HepG2 (cell line): ENCODE measurements around the gene LRP1B. TPM values are rescaled to one million over a fixed set of nuclear protein-coding genes. Genes with fewer than 3 reads are reported as not detected.

Experiments
- ATAC-seq: fragments of 200-7000 bp; cut with Tn5 transposase; 3 replicates; pipeline ENCODE4 v1.9.1; 2020; ENCODE audit warnings: mild to moderate bottlenecking, moderate library complexity
- BruUV-seq: library from RNA; stranded (reverse); fragments of 400-500 nt; replicated peaks from 2 replicates; lab custom pipeline; 2021; lab: Mats Ljungman, UMichigan
- CTCF ChIA-PET: fragments of 300-600 bp; formaldehyde crosslinking; extraction: SDS; loops from one replicate; lab custom pipeline; 2021; ENCODE audit warnings: low total read pairs, inconsistent platforms, low intra/inter-chr PET ratio; lab: Yijun Ruan, JAX
- POLR2A ChIA-PET: fragments of 350-600 bp; sonication (Branson Sonifier 250); formaldehyde crosslinking; loops from one replicate; lab custom pipeline; 2020; ENCODE audit warnings: antibody characterized with exemption, inconsistent platforms; lab: Yijun Ruan, JAX
- DNase-seq: peaks from one replicate; pipeline ENCODE4 v3.0.0-alpha.2; 2015; ENCODE audit warnings: low spot score
- FAIRE-seq: peaks from 3 replicates; lab custom pipeline; 2011; peaks lifted over from hg19 to GRCh38; lab: Jason Lieb, UNC
- H2AFZ ChIP-seq: one replicate; pipeline ENCODE4 v1.6.1; 2011; ENCODE audit warnings: low read length, inconsistent platforms
- H3K27ac ChIP-seq: fragments of 300-600 bp; 3 replicates; pipeline ENCODE4 v1.8.0; 2011; ENCODE audit warnings: mixed run types, mild to moderate bottlenecking, mixed read lengths, low read length, inconsistent platforms; ENCODE audit not compliant: insufficient read depth; ENCODE audit errors: extremely low read length
- H3K27me3 ChIP-seq, 2 experiments: fragments of 200-600 bp in 1 of 2; 2 replicates in 1 of 2; 3 replicates in 1 of 2; pipeline versions ENCODE4 v1.6.0 to v1.8.0; 2011; ENCODE audit warnings: low read length in 2 of 2, mild to moderate bottlenecking in 2 of 2, moderate library complexity in 2 of 2, inconsistent platforms in 1 of 2; ENCODE audit not compliant: insufficient read depth in 2 of 2, control insufficient read depth in 1 of 2
- H3K36me3 ChIP-seq, 2 experiments: fragments of 200-600 bp in 1 of 2; replicated peaks in 1 of 2; 2 replicates in 1 of 2; 3 replicates in 1 of 2; pipeline versions ENCODE4 v1.5.1 to v1.8.0; 2011; ENCODE audit warnings: low read length in 2 of 2, inconsistent platforms in 1 of 2; ENCODE audit not compliant: insufficient read depth in 2 of 2, control insufficient read depth in 1 of 2
- H3K4me1 ChIP-seq: 2 replicates; pipeline ENCODE4 v1.5.1; 2012; ENCODE audit warnings: low read length, inconsistent platforms; ENCODE audit not compliant: insufficient read depth
- H3K4me2 ChIP-seq: 2 replicates; pipeline ENCODE4 v1.6.0; 2011; ENCODE audit warnings: low read depth, low read length, inconsistent platforms
- H3K4me3 ChIP-seq, 3 experiments: fragments of 200-600 bp in 1 of 3; sonication (generic), shearing (Covaris generic) in 1 of 3; replicated peaks in 1 of 3; 2 replicates each; pipeline ENCODE4 v1.5.1; 2011 to 2016; ENCODE audit warnings: low read length in 3 of 3, inconsistent platforms in 2 of 3, low read depth in 2 of 3, mild to moderate bottlenecking in 2 of 3, control low read depth in 1 of 3, mixed read lengths in 1 of 3; ENCODE audit not compliant: insufficient read depth in 1 of 3
- H3K79me2 ChIP-seq: one replicate; pipeline ENCODE4 v1.6.1; 2011; ENCODE audit warnings: low read length, inconsistent platforms; ENCODE audit not compliant: insufficient read depth
- H3K9ac ChIP-seq: 2 replicates; pipeline ENCODE4 v1.6.0; 2011; ENCODE audit warnings: mild to moderate bottlenecking, low read depth, low read length, inconsistent platforms; ENCODE audit not compliant: insufficient read depth
- H3K9me3 ChIP-seq: 2 replicates; pipeline ENCODE4 v1.5.1; 2012; ENCODE audit warnings: mild to moderate bottlenecking, low read length
- H4K20me1 ChIP-seq: 2 replicates; pipeline ENCODE4 v1.6.0; 2011; ENCODE audit warnings: inconsistent platforms, mild to moderate bottlenecking, low read length, moderate library complexity; ENCODE audit not compliant: insufficient read depth
- BCL6 ChIP-seq: IDR thresholded peaks from 2 replicates; pipeline ENCODE4 v1.6.1; 2016; ENCODE audit warnings: missing genetic modification reagents, missing compliant biosample characterization
- FLYWCH1 ChIP-seq: sonication (generic); formaldehyde crosslinking; IDR thresholded peaks from 2 replicates; pipeline ENCODE4 v1.8.1; 2023; ENCODE audit warnings: mild to moderate bottlenecking, missing genetic modification reagents
- KLF12 ChIP-seq: sonication (generic); formaldehyde crosslinking; IDR thresholded peaks from 2 replicates; pipeline ENCODE4 v1.4.0; 2020; ENCODE audit warnings: missing genetic modification reagents, borderline replicate concordance
- MED13 ChIP-seq: sonication (generic); formaldehyde crosslinking; IDR thresholded peaks from 2 replicates; pipeline ENCODE4 v1.5.0; 2020; ENCODE audit warnings: missing genetic modification reagents
- NR3C1 ChIP-seq: sonication (generic); formaldehyde crosslinking; IDR thresholded peaks from 2 replicates; pipeline ENCODE4 v1.4.0; 2020; ENCODE audit warnings: missing genetic modification reagents
- PCBP2 ChIP-seq: fragments of 200-400 bp; formaldehyde crosslinking; optimal IDR thresholded peaks from 2 replicates; pipeline ENCODE3; 2018; ENCODE audit warnings: low read length, low read depth; ENCODE audit not compliant: poor library complexity, severe bottlenecking
- RCOR2 ChIP-seq: IDR thresholded peaks from 2 replicates; pipeline ENCODE4 v1.6.1; 2016; ENCODE audit warnings: missing biosample characterization, missing genetic modification reagents
- SATB2 ChIP-seq: sonication (generic); formaldehyde crosslinking; IDR thresholded peaks from 2 replicates; pipeline ENCODE4 v1.5.0; 2020; ENCODE audit warnings: missing genetic modification reagents
- ZFP36 ChIP-seq: fragments of 150-350 bp; IDR thresholded peaks from 2 replicates; pipeline ENCODE4 v1.6.1; 2018; ENCODE audit warnings: borderline replicate concordance, low read length, low read depth; ENCODE audit not compliant: partially characterized antibody
- ZFP36L2 ChIP-seq: sonication (generic); formaldehyde crosslinking; IDR thresholded peaks from 2 replicates; pipeline ENCODE4 v1.4.0; 2020; ENCODE audit warnings: missing genetic modification reagents
- ZNF12 ChIP-seq: sonication (generic); formaldehyde crosslinking; IDR thresholded peaks from 2 replicates; pipeline ENCODE4 v1.5.0; 2020; ENCODE audit warnings: missing genetic modification reagents
- ZNF614 ChIP-seq: IDR thresholded peaks from 2 replicates; pipeline ENCODE4 v1.6.1; 2018; ENCODE audit warnings: missing biosample characterization, missing genetic modification reagents, inconsistent platforms, borderline replicate concordance
- ZSCAN20 ChIP-seq: sonication (generic); formaldehyde crosslinking; IDR thresholded peaks from 2 replicates; pipeline ENCODE4 v1.4.0; 2020; ENCODE audit warnings: missing genetic modification reagents, mild to moderate bottlenecking, borderline replicate concordance
- WGBS: methylation state at CpG from one replicate; pipeline ENCODE4 v1.1.6; 2017; ENCODE audit warnings: low lambda C conversion rate; 5-methylcytosine and 5-hydroxymethylcytosine counted together
- in situ Hi-C: cut with HindIII; loops from 2 replicates; pipeline ENCODE4 v1.10.0; 2017; ENCODE audit warnings: low pct_unique_long_range_greater_than_20kb; ENCODE audit not compliant: extremely low pct_ligation_motif_present
- intact Hi-C: fragments of 100-400 bp; cut with micrococcal nuclease; formaldehyde crosslinking; loops from one replicate; pipeline ENCODE4 v1.10.0; 2022; ENCODE audit not compliant: unreplicated experiment
- polyA plus RNA-seq, 8 experiments: library from polyadenylated mRNA; depleted of rRNA in 3 of 8; stranded (reverse) in 7 of 8; unstranded in 1 of 8; fragments of >200 nt; fragmentation: Illumina TruSeq in 4 of 8; extraction: Trizol in 4 of 8; gene quantifications; 2 replicates each; pipeline versions ENCODE4 v1.2.1 to v1.2.3, GENCODE V29; 2011 to 2016; ENCODE audit warnings: low read depth in 4 of 8, missing spikeins in 1 of 8, mixed read lengths in 1 of 8; ENCODE audit not compliant: insufficient read depth in 1 of 8
- total RNA-seq, 5 experiments: library from RNA; depleted of rRNA; stranded (reverse); fragments of >200 nt; fragmentation: Illumina TruSeq; extraction: Trizol; gene quantifications; 2 replicates each; pipeline ENCODE4 v1.2.3, GENCODE V29; 2016; ENCODE audit warnings: low read depth in 1 of 5

LRP1B gene
- total and polyA plus RNA-seq, 2 of the 13 experiments (the other 11 are each of a cell fraction or from before 2014, with no cell fraction given), result 0.04 TPM; not detected in 1

DNA sequence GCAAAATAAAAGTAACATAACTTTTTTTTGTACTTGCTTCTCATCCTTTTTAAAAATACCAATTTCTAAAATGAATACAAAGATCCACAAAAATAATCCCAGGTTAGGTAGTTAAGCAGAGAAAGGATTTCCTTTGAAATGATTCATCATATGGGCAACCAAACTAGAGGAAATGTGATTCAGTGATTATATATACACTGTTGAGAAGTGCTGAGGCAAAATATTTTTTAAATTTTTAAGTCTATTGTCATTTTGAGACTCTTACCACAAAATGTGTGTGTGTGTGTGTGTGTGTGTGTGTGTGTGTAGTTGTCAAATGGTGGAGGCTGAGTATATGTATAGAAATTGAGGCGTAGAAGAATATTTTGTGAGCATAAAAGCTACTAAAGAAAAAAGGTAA, 1075.3 kb downstream of the LRP1B start:
- H3K4me3 ChIP-seq, result no peak overlapping the region
- no peak for ATAC-seq
- no peaks in the 10 kb centered on the region for H4K20me1 ChIP-seq
- no peaks in the 10 kb centered on the region for H3K4me1 ChIP-seq
- H3K9ac ChIP-seq, result no peak overlapping the region
- CTCF ChIA-PET, result no interaction called here
- DNase-seq, result no peak
- intact Hi-C loops (no loop called here), in situ Hi-C loops (no loop called here)
- BruUV-seq, result no TSS peak
- no peaks in the 10 kb centered on the region for H3K79me2 ChIP-seq
- no peaks in the 10 kb centered on the region for H3K9me3 ChIP-seq
- no peak for FAIRE-seq
- no peak overlapping the region for H3K4me2 ChIP-seq
- H3K27ac ChIP-seq, result no peak overlapping the region
- no peak for TF ChIP-seq BCL6 (CRISPR knock-in tag)
- TF ChIP-seq ZSCAN20 (CRISPR knock-in tag), result no peak
- TF ChIP-seq NR3C1 (CRISPR knock-in tag), result no peak
- no peak for TF ChIP-seq ZFP36
- no peak for TF ChIP-seq MED13 (CRISPR knock-in tag)
- no peak for TF ChIP-seq RCOR2 (CRISPR knock-in tag)
- no peak for TF ChIP-seq ZNF614 (CRISPR knock-in tag)
- no peak for TF ChIP-seq ZNF12 (CRISPR knock-in tag)
- no peak for TF ChIP-seq SATB2 (CRISPR knock-in tag)
- no peak for TF ChIP-seq PCBP2
- no peak for TF ChIP-seq ZFP36L2 (CRISPR knock-in tag)
- TF ChIP-seq KLF12 (CRISPR knock-in tag), result no peak
- TF ChIP-seq FLYWCH1 (CRISPR knock-in tag), result no peak
- WGBS, result 4% methylated on average over 1 of the region's 1 CpG
- no peak overlapping the region for H2AFZ ChIP-seq
- no peaks in the 10 kb centered on the region for H3K36me3 ChIP-seq
- POLR2A ChIA-PET, result no interaction called here
- H3K27me3 ChIP-seq, result no peaks in the 10 kb centered on the region
